Stimulated activated naive B cell treated with anti-CD40 and anti-IgM and Interleukin-4, amounts not matched to agents 10 μg/mL and 1 μg/mL and 100 μg/mL, for 72 hours (primary cell): ENCODE measurements around the gene CLTA.
"Not testable (repeated sequence)": the region's sequence is repeated elsewhere in the genome, so short reads cannot be mapped to it uniquely, and the experiment has no call there.

Experiments used
- ATAC-seq, 2 donors: fragments of 150-1000 bp; cut with Tn5 transposase; replicated peaks; 2 replicates each; pipeline ENCODE4 v1.10.0; 2021; ENCODE audit warnings: moderate library complexity in 1 of 2
- DNase-seq: peaks from one replicate; pipeline ENCODE4 v3.0.0; 2021
- H3K27ac Mint-ChIP-seq: one replicate; pipeline ENCODE4 v1.8.0; 2022; ENCODE audit warnings: mild to moderate bottlenecking, mixed read lengths
- H3K27me3 Mint-ChIP-seq, 2 donors: one replicate each; pipeline ENCODE4 v1.8.0; 2022; ENCODE audit warnings: mixed read lengths in 2 of 2
- H3K36me3 Mint-ChIP-seq, 2 donors: one replicate each; pipeline ENCODE4 v1.8.0; 2022; ENCODE audit warnings: mixed read lengths in 2 of 2, mild to moderate bottlenecking in 1 of 2
- H3K4me1 Mint-ChIP-seq, 2 donors: one replicate each; pipeline ENCODE4 v1.8.0; 2022; ENCODE audit warnings: mixed read lengths in 2 of 2, mild to moderate bottlenecking in 1 of 2
- H3K4me3 Mint-ChIP-seq, 2 donors: one replicate each; pipeline ENCODE4 v1.8.0; 2022; ENCODE audit warnings: mild to moderate bottlenecking in 2 of 2, mixed read lengths in 2 of 2, moderate library complexity in 1 of 2
- H3K9me3 Mint-ChIP-seq, 2 donors: one replicate each; pipeline ENCODE4 v1.8.0; 2022; ENCODE audit warnings: mixed read lengths in 2 of 2, mild to moderate bottlenecking in 1 of 2

The CLTA gene

GRCh38 chr9:36150574-36151315, 40.0 kb upstream of the CLTA start:
- Mint-ChIP-seq H3K36me3 (peaks cover 23 to 41% of the 10 kb centered on the region in 2 donors), H3K27ac (peak overlapping the region; percentile 98), H3K9me3 (peaks cover 5 to 7% of the 10 kb centered on the region in 2 donors)

GRCh38 chr9:36151316-36152210, 39.2 kb upstream of the CLTA start:
- H3K27ac Mint-ChIP-seq = peak overlapping the region; percentile 98
- DNase-seq (peak; percentile 80), ATAC-seq (peak; percentile 92 to 96)
- no peaks in the 10 kb centered on the region for H3K27me3 Mint-ChIP-seq
- H3K4me3 Mint-ChIP-seq = peak overlapping the region; percentile 79 to 85
- H3K36me3 Mint-ChIP-seq = peaks cover 18 to 36% of the 10 kb centered on the region in 2 donors
- peaks cover 38 to 59% of the 10 kb centered on the region in 2 donors for H3K4me1 Mint-ChIP-seq
- H3K9me3 Mint-ChIP-seq = peaks cover 0 to 2% of the 10 kb centered on the region in 2 donors

More at GRCh38 chr9:36150574-36151315, 40.0 kb upstream of the CLTA start:
- H3K4me1 Mint-ChIP-seq = peaks cover 38 to 67% of the 10 kb centered on the region in 2 donors
- H3K27me3 Mint-ChIP-seq = no peaks in the 10 kb centered on the region
- DNase-seq (no peak), ATAC-seq (no peak)
- peak overlapping the region; percentile 79 to 85 for H3K4me3 Mint-ChIP-seq

GRCh38 chr9:36152741-36153438, 37.8 kb upstream of the CLTA start:
- peak in 1 of 2 donors; percentile 3 for ATAC-seq
- Mint-ChIP-seq H3K36me3 (peaks cover 14 to 27% of the 10 kb centered on the region in 2 donors), H3K27ac (peak overlapping the region; percentile 78), H3K4me3 (peak overlapping the region; percentile 52 to 61), H3K4me1 (peaks cover 37 to 55% of the 10 kb centered on the region in 2 donors), H3K27me3 (no peaks in the 10 kb centered on the region), H3K9me3 (peaks cover 0 to 3% of the 10 kb centered on the region in 2 donors)
- DNase-seq = no peak

- H3K4me1 Mint-ChIP-seq = peaks cover 39 to 58% of the 10 kb centered on the region in 2 donors
- peak overlapping the region; percentile 52 to 61 for H3K4me3 Mint-ChIP-seq
- peak; percentile 21 to 28 for ATAC-seq
- peak; percentile 37 for DNase-seq
- H3K36me3 Mint-ChIP-seq = peaks cover 21 to 33% of the 10 kb centered on the region in 2 donors
- H3K27me3 Mint-ChIP-seq = no peaks in the 10 kb centered on the region
- H3K9me3 Mint-ChIP-seq = peaks cover 0 to 3% of the 10 kb centered on the region in 2 donors
- peak overlapping the region; percentile 82 for H3K27ac Mint-ChIP-seq
Observed at GRCh38 chr9:36153746-36154145, 37.0 kb upstream of the CLTA start.

GRCh38 chr9:36154331-36154952, 36.3 kb upstream of the CLTA start:
- DNase-seq (no peak), ATAC-seq (peak in 1 of 2 donors; percentile 33)
- Mint-ChIP-seq H3K4me3 (peak overlapping the region; percentile 39 to 46), H3K4me1 (peaks cover 39 to 58% of the 10 kb centered on the region in 2 donors), H3K36me3 (peaks cover 23 to 36% of the 10 kb centered on the region in 2 donors), H3K27me3 (no peaks in the 10 kb centered on the region), H3K27ac (peak overlapping the region; percentile 82), H3K9me3 (peaks cover 0 to 3% of the 10 kb centered on the region in 2 donors)

GRCh38 chr9:36156116-36156515, 34.6 kb upstream of the CLTA start:
- DNase-seq = no peak
- no peak overlapping the region for H3K27ac Mint-ChIP-seq

GRCh38 chr9:36158122-36158521, 32.6 kb upstream of the CLTA start:
- Mint-ChIP-seq H3K4me3 (no peak overlapping the region), H3K9me3 (peaks cover 0 to 3% of the 10 kb centered on the region in 2 donors), H3K27me3 (no peaks in the 10 kb centered on the region), H3K27ac (no peak overlapping the region), H3K36me3 (peaks cover 25 to 44% of the 10 kb centered on the region in 2 donors), H3K4me1 (peaks cover 25 to 26% of the 10 kb centered on the region in 2 donors)
- ATAC-seq = no peak
- DNase-seq = no peak

More at GRCh38 chr9:36156116-36156515, 34.6 kb upstream of the CLTA start:
- H3K27me3 Mint-ChIP-seq = no peaks in the 10 kb centered on the region
- H3K4me3 Mint-ChIP-seq = no peak overlapping the region
- peaks cover 0 to 3% of the 10 kb centered on the region in 2 donors for H3K9me3 Mint-ChIP-seq
- peaks cover 35 to 42% of the 10 kb centered on the region in 2 donors for H3K4me1 Mint-ChIP-seq
- no peak for ATAC-seq
- peaks cover 25 to 42% of the 10 kb centered on the region in 2 donors for H3K36me3 Mint-ChIP-seq

GRCh38 chr9:36158917-36159316, 31.8 kb upstream of the CLTA start:
- ATAC-seq (no peak), DNase-seq (no peak)
- Mint-ChIP-seq H3K27ac (no peak overlapping the region), H3K27me3 (no peaks in the 10 kb centered on the region), H3K4me1 (peaks cover 18% of the 10 kb centered on the region in 2 donors), H3K4me3 (no peak overlapping the region), H3K36me3 (peaks cover 21 to 39% of the 10 kb centered on the region in 2 donors), H3K9me3 (peaks cover 0 to 3% of the 10 kb centered on the region in 2 donors)

- H3K9me3 Mint-ChIP-seq = not testable (repeated sequence)
- H3K36me3 Mint-ChIP-seq = peaks cover 19 to 36% of the 10 kb centered on the region in 2 donors
Observed at GRCh38 chr9:36159509-36159908, 31.2 kb upstream of the CLTA start.

GRCh38 chr9:36160126-36160525, 30.6 kb upstream of the CLTA start:
- not testable (repeated sequence) for DNase-seq, H3K4me1 Mint-ChIP-seq, ATAC-seq, H3K27me3 Mint-ChIP-seq, H3K27ac Mint-ChIP-seq, H3K9me3 Mint-ChIP-seq, H3K4me3 Mint-ChIP-seq
- peaks cover 19 to 32% of the 10 kb centered on the region in 2 donors for H3K36me3 Mint-ChIP-seq

More at GRCh38 chr9:36159509-36159908, 31.2 kb upstream of the CLTA start:
- peaks cover 12% of the 10 kb centered on the region in 2 donors for H3K4me1 Mint-ChIP-seq
- DNase-seq, H3K27ac Mint-ChIP-seq, H3K4me3 Mint-ChIP-seq, H3K27me3 Mint-ChIP-seq, ATAC-seq: not testable (repeated sequence)

GRCh38 chr9:36161187-36161586, 29.5 kb upstream of the CLTA start:
- H3K27ac Mint-ChIP-seq = no peak overlapping the region
- peaks cover 9 to 10% of the 10 kb centered on the region in 2 donors for H3K4me1 Mint-ChIP-seq
- no peaks in the 10 kb centered on the region for H3K27me3 Mint-ChIP-seq
- no peak for ATAC-seq
- H3K36me3 Mint-ChIP-seq = peaks cover 19 to 32% of the 10 kb centered on the region in 2 donors
- peaks cover 0 to 3% of the 10 kb centered on the region in 2 donors for H3K9me3 Mint-ChIP-seq
- no peak overlapping the region for H3K4me3 Mint-ChIP-seq
- DNase-seq = no peak

- DNase-seq = no peak
- Mint-ChIP-seq H3K9me3 (no peaks in the 10 kb centered on the region), H3K4me1 (peaks cover 11 to 16% of the 10 kb centered on the region in 2 donors), H3K4me3 (no peak overlapping the region), H3K27me3 (no peaks in the 10 kb centered on the region), H3K36me3 (peaks cover 15 to 27% of the 10 kb centered on the region in 2 donors), H3K27ac (no peak overlapping the region)
- no peak for ATAC-seq
Observed at GRCh38 chr9:36162211-36162738, 28.4 kb upstream of the CLTA start.
